Pancreas (tissue), 10 donors: ENCODE results near the gene ARSG. TPM values are rescaled to one million over a fixed set of nuclear protein-coding genes. Genes with fewer than 3 reads are reported as not detected.
"Not testable (repeated sequence)": the region's sequence is repeated elsewhere in the genome, so short reads cannot be mapped to it uniquely, and the experiment has no call there.

Source experiments
- ATAC-seq, 4 donors: fragments of 200-7000 bp; cut with Tn5 transposase; one replicate each; pipeline versions ENCODE4 v1.8.0 to v1.9.1; 2020; ENCODE audit warnings: mild to moderate bottlenecking in 4 of 4, moderate library complexity in 4 of 4
- DNase-seq, 6 donors: peaks; one replicate each; pipeline ENCODE4 v3.0.0-alpha.2; 2020
- FAIRE-seq: peaks from 2 replicates; lab custom pipeline; 2012; peaks lifted over from hg19 to GRCh38; lab: Jason Lieb, UNC
- H3K27ac ChIP-seq, 4 donors: fragments of 200-600 bp; sonication (generic); 1 replicate in 3 of 4; 2 replicates in 1 of 4; pipeline versions ENCODE4 v1.5.0 to v1.8.0; 2020
- H3K27me3 ChIP-seq, 4 donors: fragments of 200-600 bp; one replicate each; pipeline ENCODE4 v1.8.0; 2021
- H3K36me3 ChIP-seq, 3 donors: fragments of 200-600 bp; sonication (generic) in 1 of 3; one replicate each; pipeline versions ENCODE4 v1.5.0 to v1.8.0; 2020 to 2021
- H3K4me1 ChIP-seq, 3 donors: fragments of 200-600 bp; one replicate each; pipeline ENCODE4 v1.8.0; 2021
- H3K4me3 ChIP-seq, 4 donors: fragments of 200-600 bp; sonication (generic) in 2 of 4; one replicate each; pipeline versions ENCODE4 v1.5.0 to v1.8.0; 2020 to 2021
- H3K9me3 ChIP-seq, 4 donors: fragments of 200-600 bp; one replicate each; pipeline ENCODE4 v1.8.0; 2021
- WGBS, 2 donors: extraction: QIAGEN DNeasy Blood & Tissue Kit; methylation state at CpG; one replicate each; pipeline ENCODE4 v1.1.7; 2013; 5-methylcytosine and 5-hydroxymethylcytosine counted together
- intact Hi-C, 3 donors: fragments of 100-400 bp; cut with DNase I; formaldehyde crosslinking; loops; one replicate each; pipeline versions ENCODE4 v1.11.1 to v1.14.2; 2022
- polyA plus RNA-seq, 2 donors: library from polyadenylated mRNA; stranded (reverse); fragments of 200-250 nt; gene quantifications; one replicate each; pipeline ENCODE4 v1.2.3, GENCODE V29; 2013
- total RNA-seq, 6 donors: library from RNA; stranded (reverse); fragmentation: NEBNext Ultra II Directional in 4 of 6; extraction: Animal tissue kit (Norgen Biotek cat#: 25700) in 4 of 6; gene quantifications; one replicate each; pipeline versions ENCODE4 v1.2.1 to v1.2.4, GENCODE V29; 2021 to 2023
- TF ChIP-seq, protein P1 (sequence below), 4 donors: fragments of 200-600 bp; sonication (generic) in 3 of 4; IDR thresholded peaks; one replicate each; pipeline versions ENCODE4 v1.5.0 to v1.8.0; 2021; ENCODE audit warnings: antibody characterized with exemption in 4 of 4
- donor health status: healthy with polysubstance abuse.
- donor health status: DM: no; HTN: no; CAD: no; lungs with moderate emphysema.
- donor health status: DM: no; HTN: no; CAD: no.
- donor health status: control.
- donor health status: control.
- donor health status: Bipolar disorder and iron deficiency.
- donor health status: DM: yes; HTN: yes; CAD: no.
- donor health status: DM: no; HTN: no; CAD: no.
- donor health status: DM: no; HTN: no; CAD: no.
- donor health status: DM: yes; HTN: yes; CAD: no.

The ARSG gene
- total and polyA plus RNA-seq, 8 donors, result 0.46 to 2.5 (median 1.4) TPM

DNA sequence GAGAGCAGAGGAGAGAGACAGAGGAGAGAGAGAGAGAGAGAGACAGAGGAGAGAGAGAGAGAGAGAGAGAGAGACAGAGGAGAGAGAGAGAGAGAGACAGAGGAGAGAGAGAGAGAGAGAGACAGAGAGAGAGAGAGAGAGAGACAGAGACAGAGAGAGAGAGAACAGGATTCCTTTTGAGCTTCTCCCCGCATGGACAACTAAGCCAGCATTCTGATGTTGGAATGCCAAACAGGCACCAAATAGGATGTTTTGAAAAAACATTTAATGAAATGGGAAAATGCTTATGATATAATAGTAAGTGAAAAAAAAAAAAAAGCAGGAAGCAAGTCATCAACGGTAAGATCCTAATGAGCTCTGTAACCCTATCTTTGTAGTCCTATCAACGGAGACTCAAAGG is 60.7 kb downstream of the ARSG start:
- intact Hi-C loops, result no loop called here
- 81 to 84% methylated on average over 3 of the region's 3 CpGs for WGBS, 2 donors
- Histone ChIP-seq H3K4me1 (no peaks in the 10 kb centered on the region), H3K27ac (no peak overlapping the region), H3K36me3 (no peaks in the 10 kb centered on the region), H3K9me3 (no peaks in the 10 kb centered on the region), H3K27me3 (no peaks in the 10 kb centered on the region), H3K4me3 (no peak overlapping the region)
- ATAC-seq (no peak), DNase-seq (no peak), FAIRE-seq (no peak)
- TF ChIP-seq, protein P1, sequence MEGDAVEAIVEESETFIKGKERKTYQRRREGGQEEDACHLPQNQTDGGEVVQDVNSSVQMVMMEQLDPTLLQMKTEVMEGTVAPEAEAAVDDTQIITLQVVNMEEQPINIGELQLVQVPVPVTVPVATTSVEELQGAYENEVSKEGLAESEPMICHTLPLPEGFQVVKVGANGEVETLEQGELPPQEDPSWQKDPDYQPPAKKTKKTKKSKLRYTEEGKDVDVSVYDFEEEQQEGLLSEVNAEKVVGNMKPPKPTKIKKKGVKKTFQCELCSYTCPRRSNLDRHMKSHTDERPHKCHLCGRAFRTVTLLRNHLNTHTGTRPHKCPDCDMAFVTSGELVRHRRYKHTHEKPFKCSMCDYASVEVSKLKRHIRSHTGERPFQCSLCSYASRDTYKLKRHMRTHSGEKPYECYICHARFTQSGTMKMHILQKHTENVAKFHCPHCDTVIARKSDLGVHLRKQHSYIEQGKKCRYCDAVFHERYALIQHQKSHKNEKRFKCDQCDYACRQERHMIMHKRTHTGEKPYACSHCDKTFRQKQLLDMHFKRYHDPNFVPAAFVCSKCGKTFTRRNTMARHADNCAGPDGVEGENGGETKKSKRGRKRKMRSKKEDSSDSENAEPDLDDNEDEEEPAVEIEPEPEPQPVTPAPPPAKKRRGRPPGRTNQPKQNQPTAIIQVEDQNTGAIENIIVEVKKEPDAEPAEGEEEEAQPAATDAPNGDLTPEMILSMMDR (IDR thresholded peaks at IDR 0.05), result no peak

DNA sequence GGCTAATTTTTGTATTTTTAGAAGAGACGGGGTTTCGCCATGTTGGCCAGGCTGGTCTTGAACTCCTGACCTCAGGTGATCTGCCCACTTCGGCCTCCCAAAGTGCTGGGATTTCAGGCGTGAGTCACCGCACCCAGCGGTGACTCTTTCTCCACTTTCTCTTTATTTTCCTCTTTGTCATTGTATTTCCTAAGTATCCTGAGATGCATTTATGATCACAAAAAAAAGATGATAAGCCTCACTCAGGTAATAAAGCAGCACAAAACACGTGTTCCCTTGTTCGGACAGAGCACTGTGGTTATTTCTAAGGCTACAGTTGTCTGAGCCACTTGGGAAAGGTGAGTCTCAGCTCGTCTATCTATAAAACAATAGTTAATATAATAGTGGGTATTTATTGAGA is 61.4 kb downstream of the ARSG start:
- H3K27me3 ChIP-seq, H3K9me3 ChIP-seq, DNase-seq, intact Hi-C loops, ATAC-seq, FAIRE-seq, H3K4me3 ChIP-seq, H3K4me1 ChIP-seq, H3K36me3 ChIP-seq, H3K27ac ChIP-seq: not testable (repeated sequence)
- 86 to 94% methylated on average over 9 of the region's 9 CpGs for whole genome bisulfite sequencing, 2 donors

DNA sequence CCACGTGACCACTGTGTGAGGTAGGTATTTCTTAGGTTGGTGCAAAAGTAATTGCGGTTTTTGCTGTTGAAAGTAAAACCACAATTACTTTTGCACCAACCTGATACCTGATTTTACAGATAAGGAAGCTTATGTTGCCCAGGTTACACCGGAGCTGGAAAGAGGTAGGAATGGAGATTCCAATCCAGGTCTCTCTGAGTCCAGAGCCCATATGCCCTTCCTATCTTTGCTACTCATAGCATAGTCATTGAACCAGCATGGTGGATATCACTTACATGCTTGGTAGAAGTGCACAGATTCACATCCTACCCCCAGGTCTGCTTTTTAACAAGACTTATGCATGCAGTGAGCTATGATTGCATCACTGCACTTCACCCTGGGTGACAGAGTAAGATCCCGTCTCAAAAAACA is 61.8 kb downstream of the ARSG start:
- Histone ChIP-seq H3K4me3 (no peak overlapping the region), H3K9me3 (no peaks in the 10 kb centered on the region), H3K27me3 (no peaks in the 10 kb centered on the region), H3K27ac (no peak overlapping the region), H3K4me1 (no peaks in the 10 kb centered on the region), H3K36me3 (no peaks in the 10 kb centered on the region)
- FAIRE-seq (no peak), ATAC-seq (no peak), DNase-seq (no peak)
- TF ChIP-seq, protein P1 (IDR thresholded peaks at IDR 0.05), result no peak
- intact Hi-C loops, result no loop called here
- 73 to 88% methylated on average over 4 of the region's 4 CpGs for WGBS, 2 donors

DNA sequence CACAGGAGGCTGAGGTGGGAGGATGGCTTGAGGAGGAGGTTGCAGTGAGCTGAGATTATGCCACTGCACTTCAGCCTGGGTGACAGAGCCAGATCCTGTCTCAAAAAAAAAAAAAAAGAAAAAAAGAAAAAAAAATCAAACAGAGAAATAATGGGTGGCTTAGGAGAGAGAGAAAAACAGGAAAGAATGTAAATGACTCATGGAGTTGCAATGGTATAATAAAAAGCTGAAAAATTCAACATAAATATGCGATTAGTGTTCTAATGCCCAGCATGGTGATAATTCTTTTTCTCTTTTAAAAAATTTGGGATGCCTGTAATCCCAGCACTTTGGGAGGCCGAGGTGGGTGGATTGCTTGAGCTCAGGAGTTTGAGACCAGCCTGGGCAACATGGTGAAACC is 63.0 kb downstream of the ARSG start:
- H3K36me3 ChIP-seq, intact Hi-C loops, H3K9me3 ChIP-seq, H3K4me3 ChIP-seq, ATAC-seq, DNase-seq, H3K4me1 ChIP-seq, H3K27me3 ChIP-seq, FAIRE-seq, H3K27ac ChIP-seq: not testable (repeated sequence)
- 77 to 89% methylated on average over 2 of the region's 2 CpGs for WGBS, 2 donors

DNA sequence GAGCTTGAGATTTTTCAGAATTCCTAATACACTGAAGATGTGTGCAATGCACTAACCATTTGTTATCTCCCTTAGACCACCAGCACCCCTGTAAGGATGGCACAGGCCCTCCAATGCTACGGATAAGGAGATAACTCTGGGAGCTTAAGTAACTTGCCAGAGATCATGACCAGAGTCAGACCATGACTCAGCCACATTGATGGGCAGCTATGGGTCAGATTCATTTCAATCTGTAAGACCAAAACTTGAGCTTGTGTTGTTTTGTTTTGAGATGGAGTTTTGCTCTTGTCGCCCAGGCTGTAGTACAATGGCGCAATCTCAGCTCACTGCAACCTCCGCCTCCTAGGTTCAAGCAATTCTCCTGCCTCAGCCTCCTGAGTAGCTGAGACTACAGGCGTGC is 63.8 kb downstream of the ARSG start:
- DNase-seq, H3K27ac ChIP-seq, FAIRE-seq, H3K36me3 ChIP-seq, intact Hi-C loops, H3K9me3 ChIP-seq, H3K4me3 ChIP-seq, H3K27me3 ChIP-seq, H3K4me1 ChIP-seq, ATAC-seq: not testable (repeated sequence)
- 88 to 98% methylated on average over 5 of the region's 5 CpGs for WGBS, 2 donors

DNA sequence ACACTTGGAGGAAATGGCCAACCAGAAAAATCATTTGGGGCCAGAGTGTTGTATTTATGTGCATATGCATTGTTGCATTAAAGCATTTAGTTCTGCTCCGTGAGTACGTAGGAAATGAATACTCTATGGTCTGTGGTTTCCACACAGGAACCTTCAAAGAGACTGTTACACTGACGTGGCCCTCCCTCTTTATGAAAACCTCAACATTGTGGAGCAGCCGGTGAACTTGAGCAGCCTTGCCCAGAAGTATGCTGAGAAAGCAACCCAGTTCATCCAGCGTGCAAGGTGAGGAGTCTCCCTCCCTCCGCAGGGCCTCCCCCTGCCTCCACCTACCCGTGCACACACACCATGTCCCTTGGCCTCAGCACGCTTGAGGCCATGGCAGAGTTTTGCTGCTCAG is 65.2 kb downstream of the ARSG start:
- WGBS, 2 donors, result 86 to 95% methylated on average over 8 of the region's 8 CpGs
- Histone ChIP-seq H3K4me1 (no peaks in the 10 kb centered on the region), H3K4me3 (no peak overlapping the region), H3K9me3 (no peaks in the 10 kb centered on the region), H3K27ac (no peak overlapping the region), H3K36me3 (no peaks in the 10 kb centered on the region), H3K27me3 (no peaks in the 10 kb centered on the region)
- intact Hi-C loops, result no loop called here
- FAIRE-seq, result no peak
- no peak for DNase-seq
- ATAC-seq, result peak in 2 of 4 donors; percentile 25 to 28
- TF ChIP-seq, protein P1 (IDR thresholded peaks at IDR 0.05), result no peak
